CD14-positive monocyte (primary cell): Measurements from ENCODE around the gene CDCA3. TPM values are rescaled to one million over a fixed set of nuclear protein-coding genes. Genes with fewer than 3 reads are reported as not detected.
A peak's percentile ranks its signal among the peaks of the same experiment; 100 is the strongest.

Experiments used
- DNase-seq, 3 donors: peaks; one replicate each; pipeline ENCODE4 v3.0.0-alpha.2; 2011 to 2022
- H2AFZ ChIP-seq: 2 replicates; pipeline ENCODE4 v1.6.0; 2012; ENCODE audit warnings: mild to moderate bottlenecking, low read depth, low read length, inconsistent platforms; ENCODE audit not compliant: insufficient read depth, poor library complexity, severe bottlenecking
- H3K27ac ChIP-seq, 2 donors: 1 replicate in 1 of 2; 2 replicates in 1 of 2; pipeline ENCODE4 v1.5.1; 2012 to 2013; ENCODE audit warnings: low read length in 2 of 2, control low read depth in 1 of 2, inconsistent platforms in 1 of 2, low read depth in 1 of 2, mild to moderate bottlenecking in 1 of 2
- H3K27me3 ChIP-seq, 2 donors: one replicate each; pipeline versions ENCODE4 v1.6.0 to v1.6.1; 2011 to 2013; ENCODE audit warnings: low read length in 2 of 2; ENCODE audit not compliant: control insufficient read depth in 2 of 2, insufficient read depth in 2 of 2
- H3K36me3 ChIP-seq, 2 donors: replicated peaks in 1 of 2; 1 replicate in 1 of 2; 2 replicates in 1 of 2; pipeline versions ENCODE4 v1.5.1 to v1.6.1; 2012 to 2013; ENCODE audit warnings: low read length in 2 of 2, control low read depth in 1 of 2, inconsistent platforms in 1 of 2, mild to moderate bottlenecking in 1 of 2; ENCODE audit not compliant: insufficient read depth in 2 of 2, control insufficient read depth in 1 of 2
- H3K4me1 ChIP-seq, 2 donors: 1 replicate in 1 of 2; 2 replicates in 1 of 2; pipeline versions ENCODE4 v1.5.1 to v1.6.1; 2012 to 2013; ENCODE audit warnings: low read length in 2 of 2, control low read depth in 1 of 2, inconsistent platforms in 1 of 2, mild to moderate bottlenecking in 1 of 2, moderate library complexity in 1 of 2; ENCODE audit not compliant: insufficient read depth in 2 of 2, control insufficient read depth in 1 of 2
- H3K4me2 ChIP-seq: replicated peaks from 2 replicates; pipeline ENCODE3; 2012; ENCODE audit warnings: low read length, moderate library complexity, mild to moderate bottlenecking; ENCODE audit not compliant: poor library complexity, severe bottlenecking; ENCODE audit errors: extremely low read depth
- H3K4me3 ChIP-seq, 3 experiments: fragments of 200-600 bp in 1 of 3; sonication (generic) in 1 of 3; replicated peaks in 1 of 3; 1 replicate in 2 of 3; 2 replicates in 1 of 3; pipeline ENCODE4 v1.5.1; 2011 to 2013; ENCODE audit warnings: low read length in 3 of 3, mild to moderate bottlenecking in 3 of 3, control low read depth in 2 of 3, low read depth in 2 of 3, inconsistent platforms in 1 of 3, moderate library complexity in 1 of 3
- H3K79me2 ChIP-seq: 2 replicates; pipeline ENCODE4 v1.6.0; 2012; ENCODE audit warnings: mild to moderate bottlenecking, control low read depth, inconsistent platforms, low read length, moderate library complexity; ENCODE audit not compliant: insufficient read depth
- H3K9ac ChIP-seq: 2 replicates; pipeline ENCODE4 v1.6.0; 2017; ENCODE audit warnings: low read length, mild to moderate bottlenecking; ENCODE audit not compliant: insufficient read depth, poor library complexity, severe bottlenecking
- H3K9me3 ChIP-seq, 2 donors: replicated peaks in 1 of 2; 1 replicate in 1 of 2; 2 replicates in 1 of 2; pipeline versions ENCODE4 v1.5.1 to v1.6.1; 2012 to 2013; ENCODE audit warnings: low read length in 2 of 2, control low read depth in 1 of 2; ENCODE audit not compliant: control insufficient read depth in 1 of 2, insufficient read depth in 1 of 2
- H4K20me1 ChIP-seq: 2 replicates; pipeline ENCODE4 v1.6.0; 2012; ENCODE audit warnings: mild to moderate bottlenecking, low read length, control low read depth, moderate library complexity; ENCODE audit not compliant: insufficient read depth
- H3K27ac Mint-ChIP-seq, 7 donors: one replicate each; pipeline ENCODE4 v1.8.0; 2020; ENCODE audit warnings: mild to moderate bottlenecking in 7 of 7, mixed read lengths in 7 of 7, moderate library complexity in 6 of 7, inconsistent platforms in 2 of 7
- H3K27me3 Mint-ChIP-seq, 3 donors: one replicate each; pipeline ENCODE4 v1.8.0; 2021 to 2022; ENCODE audit warnings: low read depth in 3 of 3, mild to moderate bottlenecking in 3 of 3, mixed read lengths in 3 of 3, moderate library complexity in 3 of 3, inconsistent platforms in 1 of 3
- H3K36me3 Mint-ChIP-seq, 2 donors: one replicate each; pipeline ENCODE4 v1.8.0; 2020; ENCODE audit warnings: mixed read lengths in 2 of 2, inconsistent platforms in 1 of 2, mild to moderate bottlenecking in 1 of 2
- H3K4me1 Mint-ChIP-seq: one replicate; pipeline ENCODE4 v1.8.0; 2020; ENCODE audit warnings: mild to moderate bottlenecking, mixed read lengths
- H3K4me3 Mint-ChIP-seq, 2 donors: one replicate each; pipeline ENCODE4 v1.8.0; 2020; ENCODE audit warnings: mild to moderate bottlenecking in 2 of 2, mixed read lengths in 2 of 2, moderate library complexity in 1 of 2
- H3K9me3 Mint-ChIP-seq, 7 donors: one replicate each; pipeline ENCODE4 v1.8.0; 2020 to 2022; ENCODE audit warnings: mixed read lengths in 7 of 7, mild to moderate bottlenecking in 6 of 7, moderate library complexity in 6 of 7, inconsistent platforms in 2 of 7
- CTCF ChIP-seq: fragments of 200-600 bp; IDR thresholded peaks from one replicate; pipeline ENCODE4 v1.8.0; 2022; ENCODE audit warnings: antibody characterized with exemption, mild to moderate bottlenecking
- WGBS: methylation state at CpG from one replicate; pipeline ENCODE4 v1.1.5; 2013; ENCODE audit warnings: missing lambda C conversion rate; ENCODE audit not compliant: insufficient coverage; 5-methylcytosine and 5-hydroxymethylcytosine counted together
- intact Hi-C, 2 donors: fragments of 100-400 bp; cut with micrococcal nuclease; formaldehyde crosslinking; loops; one replicate each; pipeline versions ENCODE4 v1.15.0 to v1.15.1; 2023
- polyA plus RNA-seq, 3 donors: library from polyadenylated mRNA; depleted of rRNA in 1 of 3; unstranded in 2 of 3; stranded (reverse) in 1 of 3; fragments of 300-500 nt in 2 of 3; fragments of >200 nt in 1 of 3; fragmentation: Illumina TruSeq in 2 of 3; gene quantifications; 1 replicate in 2 of 3; 2 replicates in 1 of 3; pipeline ENCODE4 v1.2.3, GENCODE V29; 2012 to 2021

The CDCA3 gene
- polyA plus RNA-seq, 3 donors, result 0.57 to 0.61 (median 0.59) TPM

GRCh38 chr12:6869049-6870021 lies 18.2 kb upstream of the CDCA3 start:
- H3K9me3 Mint-ChIP-seq, result no peaks in the 10 kb centered on the region
- peaks cover 43 to 68% of the 10 kb centered on the region in 2 donors for H3K4me1 ChIP-seq
- H3K27ac ChIP-seq, result no peak overlapping the region
- TF ChIP-seq CTCF, result peak; percentile 95
- H3K4me3 ChIP-seq, result peak overlapping the region in 1 of 3 experiments; percentile 97
- peaks cover 55% of the 10 kb centered on the region for H4K20me1 ChIP-seq
- peaks cover 0 to 3% (median 1%) of the 10 kb centered on the region in 3 donors for H3K27me3 Mint-ChIP-seq
- H3K27ac Mint-ChIP-seq, result peak overlapping the region in 6 of 7 donors; percentile 60 to 91 (median 84)
- H3K4me3 Mint-ChIP-seq, result peak overlapping the region; percentile 30 to 92
- peaks cover 57% of the 10 kb centered on the region for H3K4me1 Mint-ChIP-seq
- H3K9ac ChIP-seq, result no peak overlapping the region
- H3K27me3 ChIP-seq, result no peaks in the 10 kb centered on the region
- 46% methylated on average over 10 of the region's 12 CpGs for WGBS
- H3K36me3 Mint-ChIP-seq, result peaks cover 36 to 49% of the 10 kb centered on the region in 2 donors
- H2AFZ ChIP-seq, result no peak overlapping the region
- H3K4me2 ChIP-seq, result peak overlapping the region; percentile 94
- peaks cover 28 to 40% of the 10 kb centered on the region in 2 donors for H3K36me3 ChIP-seq
- DNase-seq, result peak; percentile 73 to 78 (median 77)
- intact Hi-C loops, result loop anchor here (2.0 to 5.0 kb wide), 6 partner anchors 38 to 243 kb away; partner anchors contain the start of genes C12orf57 (in 1 of the 2), C1RL (in 1 of the 2) and RNU7-1 (in 1 of the 2)
- peaks cover 57% of the 10 kb centered on the region for H3K79me2 ChIP-seq
- no peaks in the 10 kb centered on the region for H3K9me3 ChIP-seq
